Glutamatergic neuron (in vitro differentiated cells): Measurements from ENCODE around the gene PTMA. TPM values are rescaled to one million over a fixed set of nuclear protein-coding genes. Genes with fewer than 3 reads are reported as not detected.
A peak's percentile ranks its signal among the peaks of the same experiment; 100 is the strongest.

Experiments used
- DNase-seq: peaks from one replicate; pipeline ENCODE4 v3.0.0; 2022
- H3K27ac Mint-ChIP-seq: one replicate; pipeline ENCODE4 v1.8.0; 2020; ENCODE audit warnings: mild to moderate bottlenecking, mixed read lengths, inconsistent platforms; ENCODE audit not compliant: unreplicated experiment
- H3K27me3 Mint-ChIP-seq: one replicate; pipeline ENCODE4 v1.8.0; 2020; ENCODE audit warnings: mild to moderate bottlenecking, moderate library complexity, mixed read lengths, inconsistent platforms; ENCODE audit not compliant: unreplicated experiment
- H3K36me3 Mint-ChIP-seq: one replicate; pipeline ENCODE4 v1.8.0; 2020; ENCODE audit warnings: mild to moderate bottlenecking, mixed read lengths, inconsistent platforms; ENCODE audit not compliant: unreplicated experiment
- H3K4me1 Mint-ChIP-seq: one replicate; pipeline ENCODE4 v1.8.0; 2020; ENCODE audit warnings: mild to moderate bottlenecking, low read depth, mixed read lengths, inconsistent platforms; ENCODE audit not compliant: unreplicated experiment
- H3K4me3 Mint-ChIP-seq: one replicate; pipeline ENCODE4 v1.8.0; 2020; ENCODE audit warnings: mild to moderate bottlenecking, mixed read lengths, inconsistent platforms; ENCODE audit not compliant: unreplicated experiment
- H3K9me3 Mint-ChIP-seq: one replicate; pipeline ENCODE4 v1.8.0; 2020; ENCODE audit warnings: mild to moderate bottlenecking, moderate library complexity, mixed read lengths, inconsistent platforms; ENCODE audit not compliant: unreplicated experiment
- total RNA-seq: library from RNA; stranded (reverse); fragmentation: NEBNext Ultra II Directional; extraction: Animal tissue kit (Norgen Biotek cat#: 25700); gene quantifications from one replicate; pipeline ENCODE4 v1.2.1, GENCODE V29; 2021; ENCODE audit not compliant: unreplicated experiment
- TF ChIP-seq, protein P1 (sequence below): fragments of 200-600 bp; sonication (generic); IDR thresholded peaks from one replicate; pipeline ENCODE4 v1.5.0; 2021; ENCODE audit not compliant: partially characterized antibody, unreplicated experiment

PTMA gene
- total RNA-seq, 1 donor from 2014 or later: 948 TPM

DNA sequence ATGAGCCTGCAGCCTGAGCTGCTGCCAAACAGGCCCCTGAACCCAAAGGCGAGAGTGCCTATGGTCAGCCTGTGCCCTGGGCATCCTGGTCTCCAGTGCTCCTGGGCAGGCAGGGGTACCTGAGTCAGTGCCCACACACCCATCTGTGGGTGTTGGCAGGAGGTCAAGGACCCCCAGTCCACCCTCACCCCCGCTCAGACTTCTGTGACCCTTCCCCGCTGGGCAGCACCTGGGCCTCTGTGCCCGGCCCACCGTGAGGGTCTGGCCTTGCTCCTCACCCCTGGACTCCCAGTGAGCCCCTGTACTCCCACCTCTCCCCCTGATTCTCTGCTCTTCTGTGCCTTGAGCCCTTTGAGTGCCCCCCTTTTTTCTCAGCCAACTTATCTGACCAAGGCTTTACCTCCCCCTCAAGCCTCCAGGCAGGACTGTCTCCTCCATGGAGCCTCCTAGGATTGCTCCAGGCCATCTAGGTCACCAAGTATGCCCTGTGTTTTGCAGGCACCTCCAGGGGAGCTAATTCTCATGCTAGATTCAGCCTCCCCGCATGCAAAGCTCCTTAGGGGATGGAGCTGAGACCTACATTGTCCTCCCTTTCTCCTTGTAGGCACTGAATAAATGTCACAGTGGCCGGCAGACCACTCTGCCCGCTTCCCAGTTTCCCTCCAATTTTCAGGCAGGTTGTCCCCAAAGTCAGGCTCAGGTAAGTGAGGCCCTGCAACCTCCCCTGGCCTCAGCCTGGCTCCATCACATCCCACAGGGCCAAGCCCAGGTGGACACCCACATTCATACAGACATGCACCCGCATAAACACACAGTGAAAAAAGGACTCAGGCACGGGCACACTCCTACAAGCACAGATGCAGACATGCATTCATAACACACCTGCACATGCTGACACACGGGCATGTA, 21.9 kb upstream of the PTMA start:
- H3K36me3 Mint-ChIP-seq: no peaks in the 10 kb centered on the region
- H3K4me1 Mint-ChIP-seq: peaks cover 22% of the 10 kb centered on the region
- peaks cover 19% of the 10 kb centered on the region for H3K27me3 Mint-ChIP-seq
- peak overlapping the region; percentile 12 for H3K4me3 Mint-ChIP-seq
- peaks cover 15% of the 10 kb centered on the region for H3K9me3 Mint-ChIP-seq
- peak overlapping the region; percentile 83 for H3K27ac Mint-ChIP-seq
- TF ChIP-seq, protein P1, sequence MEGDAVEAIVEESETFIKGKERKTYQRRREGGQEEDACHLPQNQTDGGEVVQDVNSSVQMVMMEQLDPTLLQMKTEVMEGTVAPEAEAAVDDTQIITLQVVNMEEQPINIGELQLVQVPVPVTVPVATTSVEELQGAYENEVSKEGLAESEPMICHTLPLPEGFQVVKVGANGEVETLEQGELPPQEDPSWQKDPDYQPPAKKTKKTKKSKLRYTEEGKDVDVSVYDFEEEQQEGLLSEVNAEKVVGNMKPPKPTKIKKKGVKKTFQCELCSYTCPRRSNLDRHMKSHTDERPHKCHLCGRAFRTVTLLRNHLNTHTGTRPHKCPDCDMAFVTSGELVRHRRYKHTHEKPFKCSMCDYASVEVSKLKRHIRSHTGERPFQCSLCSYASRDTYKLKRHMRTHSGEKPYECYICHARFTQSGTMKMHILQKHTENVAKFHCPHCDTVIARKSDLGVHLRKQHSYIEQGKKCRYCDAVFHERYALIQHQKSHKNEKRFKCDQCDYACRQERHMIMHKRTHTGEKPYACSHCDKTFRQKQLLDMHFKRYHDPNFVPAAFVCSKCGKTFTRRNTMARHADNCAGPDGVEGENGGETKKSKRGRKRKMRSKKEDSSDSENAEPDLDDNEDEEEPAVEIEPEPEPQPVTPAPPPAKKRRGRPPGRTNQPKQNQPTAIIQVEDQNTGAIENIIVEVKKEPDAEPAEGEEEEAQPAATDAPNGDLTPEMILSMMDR: no peak
- DNase-seq: no peak

DNA sequence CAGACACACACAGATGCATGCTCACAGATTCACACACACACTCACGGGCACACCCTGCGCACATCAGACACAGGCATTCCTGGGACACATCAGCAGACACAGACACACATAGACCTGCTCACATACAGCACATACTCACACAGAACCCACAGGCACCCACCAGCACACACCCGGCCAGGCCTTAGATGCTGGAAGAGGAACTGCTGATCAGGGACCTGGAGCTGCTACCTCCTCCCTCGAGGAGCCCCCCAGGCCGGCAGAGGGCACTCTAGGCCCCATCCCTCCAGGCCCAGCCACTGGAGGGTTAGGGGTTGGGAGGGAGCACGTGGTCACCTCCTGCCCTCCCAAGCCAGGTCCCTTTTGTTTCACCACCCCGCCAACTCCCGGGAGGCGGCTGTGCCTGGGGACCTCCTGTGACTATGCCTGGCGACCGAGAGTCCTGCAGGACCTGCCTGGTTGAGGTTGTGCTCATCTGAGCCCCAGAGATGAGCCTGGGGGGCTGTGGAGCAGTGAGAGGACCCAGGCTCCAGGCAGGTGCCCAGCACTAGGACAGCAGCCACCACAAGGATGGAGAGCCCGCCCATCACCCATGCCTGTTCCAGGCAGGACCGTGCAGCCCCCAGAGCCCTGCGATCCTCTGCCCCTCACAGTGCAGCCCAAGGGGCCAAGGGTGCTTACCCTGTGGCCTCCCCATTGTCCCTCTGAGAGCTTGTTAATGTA, 21.0 kb upstream of the PTMA start:
- peak overlapping the region; percentile 55 for H3K4me3 Mint-ChIP-seq
- peak; percentile 83 for DNase-seq
- no peaks in the 10 kb centered on the region for H3K36me3 Mint-ChIP-seq
- peaks cover 13% of the 10 kb centered on the region for H3K27me3 Mint-ChIP-seq
- peak overlapping the region; percentile 83 for H3K27ac Mint-ChIP-seq
- H3K4me1 Mint-ChIP-seq: peaks cover 14% of the 10 kb centered on the region
- peaks cover 12% of the 10 kb centered on the region for H3K9me3 Mint-ChIP-seq
- TF ChIP-seq, protein P1: peak; percentile 48

DNA sequence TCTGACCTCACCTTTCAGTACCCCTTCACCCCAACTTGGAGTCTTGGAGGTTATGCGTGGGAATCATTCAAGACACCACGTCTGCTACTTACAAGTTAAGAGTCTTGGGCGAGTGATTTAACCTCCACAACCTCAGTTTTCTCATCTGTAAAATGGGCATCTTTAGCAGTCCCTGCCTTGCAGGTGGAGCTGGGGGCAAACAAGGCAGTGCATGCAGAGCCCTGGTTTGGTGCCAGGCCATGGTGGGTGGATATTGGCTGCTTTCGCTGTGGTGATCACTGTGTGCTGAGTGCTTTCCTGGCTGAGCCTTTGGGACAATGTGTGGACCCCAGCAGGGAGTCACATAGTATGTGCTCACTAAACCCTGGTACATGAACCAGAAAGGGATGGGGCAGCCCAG, 20.4 kb upstream of the PTMA start:
- Mint-ChIP-seq H3K36me3 (no peaks in the 10 kb centered on the region), H3K27me3 (peaks cover 8% of the 10 kb centered on the region), H3K4me1 (peaks cover 9% of the 10 kb centered on the region), H3K4me3 (peak overlapping the region; percentile 15), H3K27ac (peak overlapping the region; percentile 66), H3K9me3 (peaks cover 8% of the 10 kb centered on the region)
- no peak for DNase-seq
- TF ChIP-seq, protein P1: no peak

DNA sequence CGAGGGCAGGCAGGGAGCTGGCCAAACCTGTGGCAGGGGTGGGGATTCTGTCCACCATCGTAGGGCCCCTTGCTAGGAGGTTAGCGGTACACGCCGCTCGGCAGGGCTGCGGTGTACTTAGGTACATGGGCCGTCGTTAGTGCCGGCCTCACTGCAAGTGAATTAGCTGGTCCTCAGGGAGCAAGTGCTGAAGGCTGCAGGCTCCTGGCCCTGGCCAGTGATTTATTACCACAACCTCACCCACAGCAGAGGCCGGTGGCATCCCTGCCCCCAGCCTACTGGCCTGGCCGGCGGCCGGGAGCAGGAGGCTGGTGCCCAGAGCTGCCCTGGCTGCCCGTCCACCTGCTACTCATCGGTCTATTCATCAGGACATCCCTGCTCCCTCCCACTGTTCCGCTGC, 19.6 kb upstream of the PTMA start:
- H3K36me3 Mint-ChIP-seq: no peaks in the 10 kb centered on the region
- H3K27me3 Mint-ChIP-seq: peaks cover 8% of the 10 kb centered on the region
- peaks cover 9% of the 10 kb centered on the region for H3K4me1 Mint-ChIP-seq
- H3K27ac Mint-ChIP-seq: no peak overlapping the region
- H3K4me3 Mint-ChIP-seq: no peak overlapping the region
- TF ChIP-seq, protein P1: no peak
- H3K9me3 Mint-ChIP-seq: peaks cover 8% of the 10 kb centered on the region
- DNase-seq: no peak
